CD4-positive, alpha-beta T cell treated with Interleukin-2 at 100 ng/mL for 4 hours (primary cell): Measurements from ENCODE around the gene DDX18.

Source experiments
- DNase-seq: peaks from one replicate; pipeline ENCODE4 v3.0.0-alpha.2; 2020; ENCODE audit warnings: low spot score

Gene DDX18

GRCh38 chr2:117834992-117835391 is 20.5 kb downstream of the DDX18 start:
- DNase-seq = no peak

GRCh38 chr2:117835990-117836760 is 21.7 kb downstream of the DDX18 start:
- DNase-seq = peak; percentile 32

GRCh38 chr2:117845304-117845703 is 30.8 kb downstream of the DDX18 start:
- DNase-seq = no peak

- no peak for DNase-seq
Observed at GRCh38 chr2:117850015-117850414, 35.5 kb downstream of the DDX18 start.

- DNase-seq = no peak
Observed at GRCh38 chr2:117850461-117850860, 36.0 kb downstream of the DDX18 start.

- no peak for DNase-seq
Observed at GRCh38 chr2:117851969-117852368, 37.5 kb downstream of the DDX18 start.

GRCh38 chr2:117853316-117853715 is 38.8 kb downstream of the DDX18 start:
- DNase-seq = no peak

GRCh38 chr2:117853873-117854272 is 39.4 kb downstream of the DDX18 start:
- no peak for DNase-seq

GRCh38 chr2:117854610-117855009 is 40.1 kb downstream of the DDX18 start:
- no peak for DNase-seq

GRCh38 chr2:117855886-117856285 is 41.4 kb downstream of the DDX18 start:
- no peak for DNase-seq

GRCh38 chr2:117856415-117857210 is 42.1 kb downstream of the DDX18 start:
- DNase-seq = no peak

- DNase-seq = no peak
Observed at GRCh38 chr2:117858336-117858735, 43.8 kb downstream of the DDX18 start.

- DNase-seq = no peak
Observed at GRCh38 chr2:117858892-117859531, 44.5 kb downstream of the DDX18 start.

- no peak for DNase-seq
Observed at GRCh38 chr2:117859532-117859911, 45.0 kb downstream of the DDX18 start.

- no peak for DNase-seq
Observed at GRCh38 chr2:117859924-117860647, 45.6 kb downstream of the DDX18 start.

GRCh38 chr2:117862459-117862858 is 48.0 kb downstream of the DDX18 start:
- DNase-seq = no peak

GRCh38 chr2:117875786-117876185 is 61.3 kb downstream of the DDX18 start:
- DNase-seq = no peak

GRCh38 chr2:117879003-117879402 is 64.5 kb downstream of the DDX18 start:
- no peak for DNase-seq
